Body of pancreas (tissue), 4 donors: ENCODE results near the gene PHGDH. TPM values are rescaled to one million over a fixed set of nuclear protein-coding genes. Genes with fewer than 3 reads are reported as not detected.

ENCODE experiments used
- ATAC-seq: fragments of 150-250 bp; one replicate; pipeline ENCODE4 v1.9.1; 2016
- DNase-seq, 4 donors: peaks; one replicate each; pipeline ENCODE4 v3.0.0-alpha.2; 2019
- H3K27ac ChIP-seq, 4 donors: fragments of 200-600 bp; sonication (generic); 1 replicate in 3 of 4; 2 replicates in 1 of 4; pipeline versions ENCODE4 v1.5.1 to v1.6.1; 2016 to 2019; ENCODE audit warnings: mild to moderate bottlenecking in 1 of 4, mixed read lengths in 1 of 4, moderate library complexity in 1 of 4
- H3K27me3 ChIP-seq, 2 donors: fragments of 200-600 bp; sonication (generic); one replicate each; pipeline ENCODE4 v1.6.0; 2016; ENCODE audit warnings: mild to moderate bottlenecking in 1 of 2
- H3K36me3 ChIP-seq, 2 donors: fragments of 200-600 bp; sonication (generic); replicated peaks in 1 of 2; 2 replicates each; pipeline ENCODE4 v1.5.1; 2016; ENCODE audit warnings: low read depth in 2 of 2; ENCODE audit not compliant: insufficient read depth in 1 of 2
- H3K4me1 ChIP-seq: fragments of 200-600 bp; sonication (generic); one replicate; pipeline ENCODE4 v1.6.0; 2016
- H3K4me3 ChIP-seq, 2 donors: fragments of 200-600 bp; sonication (generic); 1 replicate in 1 of 2; 2 replicates in 1 of 2; pipeline ENCODE4 v1.5.1; 2016 to 2019
- H3K9me3 ChIP-seq, 3 donors: fragments of 200-600 bp; sonication (generic); 1 replicate in 2 of 3; 2 replicates in 1 of 3; pipeline ENCODE4 v1.5.1; 2016
- POLR2A ChIP-seq, 3 donors: fragments of 450-650 bp; IDR thresholded peaks; one replicate each; pipeline ENCODE4 v1.6.1; 2016; ENCODE audit warnings: antibody characterized with exemption in 3 of 3, mild to moderate bottlenecking in 2 of 3
- WGBS, 2 donors: methylation state at CpG; one replicate each; pipeline ENCODE4 v1.1.5; 2017; 5-methylcytosine and 5-hydroxymethylcytosine counted together
- intact Hi-C: fragments of 100-400 bp; cut with DNase I; formaldehyde crosslinking; loops from one replicate; pipeline ENCODE4 v1.15.1; 2023
- total RNA-seq, 2 donors: library from RNA; depleted of rRNA; stranded (reverse); fragments of >200 nt; gene quantifications; one replicate each; pipeline ENCODE4 v1.1.0, GENCODE V29; 2016
- TF ChIP-seq, protein P1 (sequence below), 7 experiments: fragments of 450-650 bp in 4 of 7; fragments of 200-600 bp in 3 of 7; sonication (generic) in 3 of 7; IDR thresholded peaks; one replicate each; pipeline ENCODE4 v1.5.1; 2016 to 2019; ENCODE audit warnings: antibody characterized with exemption in 7 of 7

PHGDH gene
- total RNA-seq = 100 to 1,000 TPM in 1 of 2 donors, 10 to 100 TPM in 1; 75.5 to 101 TPM

GRCh38 chr1:119711804-119712341, at the start of gene PHGDH:
Gene PHGDH, plus strand, starts transcription at chr1:119711934. Its CDS starts 89 bp downstream, at chr1:119712023.
- WGBS, 2 donors = 0% methylated on average over 26 to 27 of the region's 27 CpGs

DNA sequence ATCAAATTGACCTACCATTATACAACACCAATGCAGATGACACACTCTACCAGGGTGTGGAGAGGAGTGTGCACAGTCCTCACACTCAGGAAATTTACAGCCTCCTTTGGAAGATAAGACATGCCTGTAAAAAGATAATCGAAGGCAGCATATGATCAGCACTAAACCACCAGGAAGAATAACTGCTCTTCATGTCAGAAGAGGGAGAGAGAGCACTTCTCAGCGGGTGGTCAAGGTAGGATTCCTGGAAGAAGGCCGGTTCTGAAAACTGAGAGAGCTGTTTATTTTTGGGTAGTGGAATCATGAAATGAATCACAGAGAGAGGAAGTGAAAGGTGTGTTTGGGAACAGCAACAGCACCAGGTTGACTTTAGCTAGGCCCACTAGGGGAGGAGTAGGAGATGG, 49.7 kb upstream of the PHGDH start:
- H3K36me3 ChIP-seq = no peaks in the 10 kb centered on the region
- H3K9me3 ChIP-seq = peaks cover 0 to 4% (median 0%) of the 10 kb centered on the region in 3 donors
- no peaks in the 10 kb centered on the region for H3K27me3 ChIP-seq
- H3K4me3 ChIP-seq = no peak overlapping the region
- DNase-seq (no peak), ATAC-seq (no peak)
- WGBS, 2 donors = 63 to 71% methylated on average over 3 of the region's 3 CpGs
- H3K27ac ChIP-seq = peak overlapping the region in 1 of 4 donors; percentile 75
- no peak for TF ChIP-seq POLR2A (IDR thresholded peaks at IDR 0.05)
- TF ChIP-seq, protein P1, sequence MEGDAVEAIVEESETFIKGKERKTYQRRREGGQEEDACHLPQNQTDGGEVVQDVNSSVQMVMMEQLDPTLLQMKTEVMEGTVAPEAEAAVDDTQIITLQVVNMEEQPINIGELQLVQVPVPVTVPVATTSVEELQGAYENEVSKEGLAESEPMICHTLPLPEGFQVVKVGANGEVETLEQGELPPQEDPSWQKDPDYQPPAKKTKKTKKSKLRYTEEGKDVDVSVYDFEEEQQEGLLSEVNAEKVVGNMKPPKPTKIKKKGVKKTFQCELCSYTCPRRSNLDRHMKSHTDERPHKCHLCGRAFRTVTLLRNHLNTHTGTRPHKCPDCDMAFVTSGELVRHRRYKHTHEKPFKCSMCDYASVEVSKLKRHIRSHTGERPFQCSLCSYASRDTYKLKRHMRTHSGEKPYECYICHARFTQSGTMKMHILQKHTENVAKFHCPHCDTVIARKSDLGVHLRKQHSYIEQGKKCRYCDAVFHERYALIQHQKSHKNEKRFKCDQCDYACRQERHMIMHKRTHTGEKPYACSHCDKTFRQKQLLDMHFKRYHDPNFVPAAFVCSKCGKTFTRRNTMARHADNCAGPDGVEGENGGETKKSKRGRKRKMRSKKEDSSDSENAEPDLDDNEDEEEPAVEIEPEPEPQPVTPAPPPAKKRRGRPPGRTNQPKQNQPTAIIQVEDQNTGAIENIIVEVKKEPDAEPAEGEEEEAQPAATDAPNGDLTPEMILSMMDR (IDR thresholded peaks at IDR 0.05) = no peak
- H3K4me1 ChIP-seq = peaks cover 23% of the 10 kb centered on the region
- intact Hi-C loops = no loop called here

More at GRCh38 chr1:119711804-119712341, at the start of gene PHGDH:
- TF ChIP-seq POLR2A (IDR thresholded peaks at IDR 0.05) = peak; percentile 70 to 93 (median 90)
- TF ChIP-seq, protein P1 (IDR thresholded peaks at IDR 0.05) = no peak
- Histone ChIP-seq H3K27ac (peak within 1 kb of the TSS; percentile 81 to 90 (median 85)), H3K4me3 (peak within 1 kb of the TSS; percentile 24 to 96), H3K4me1 (peaks cover 42% of the 10 kb centered on the region), H3K9me3 (no peaks in the 10 kb centered on the region), H3K27me3 (no peaks in the 10 kb centered on the region), H3K36me3 (no peaks in the 10 kb centered on the region)
- peak; percentile 78 to 88 (median 83) for DNase-seq
- ATAC-seq = peak; percentile 80
- intact Hi-C loops = no loop called here

DNA sequence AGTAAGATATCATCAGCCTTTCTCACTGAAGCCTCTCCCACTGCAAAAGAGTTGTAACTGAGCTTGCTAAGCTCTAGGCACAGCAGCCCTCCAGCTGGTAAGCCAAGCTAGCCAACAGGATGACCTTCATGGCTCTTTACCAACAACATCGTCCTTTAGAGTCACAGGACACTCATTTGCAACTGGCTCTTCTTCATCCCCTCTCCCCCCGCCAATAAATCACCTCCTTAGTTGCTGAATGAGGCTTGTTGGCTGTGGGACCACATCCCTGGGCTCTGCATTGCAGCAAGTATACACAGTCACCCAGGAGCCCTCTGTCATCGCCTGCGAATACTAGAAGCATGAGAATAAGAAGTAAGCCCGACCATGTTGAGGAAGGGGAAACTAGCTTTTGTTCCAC, 47.7 kb upstream of the PHGDH start:
- ATAC-seq (no peak), DNase-seq (no peak)
- no peak for TF ChIP-seq POLR2A (IDR thresholded peaks at IDR 0.05)
- TF ChIP-seq, protein P1 (IDR thresholded peaks at IDR 0.05) = no peak
- intact Hi-C loops = no loop called here
- no peaks in the 10 kb centered on the region for H3K27me3 ChIP-seq
- H3K4me1 ChIP-seq = peaks cover 23% of the 10 kb centered on the region
- WGBS, 2 donors = 68 to 77% methylated on average over 5 of the region's 5 CpGs
- peaks cover 0 to 4% (median 0%) of the 10 kb centered on the region in 3 donors for H3K9me3 ChIP-seq
- no peaks in the 10 kb centered on the region for H3K36me3 ChIP-seq
- no peak overlapping the region for H3K4me3 ChIP-seq
- no peak overlapping the region for H3K27ac ChIP-seq

DNA sequence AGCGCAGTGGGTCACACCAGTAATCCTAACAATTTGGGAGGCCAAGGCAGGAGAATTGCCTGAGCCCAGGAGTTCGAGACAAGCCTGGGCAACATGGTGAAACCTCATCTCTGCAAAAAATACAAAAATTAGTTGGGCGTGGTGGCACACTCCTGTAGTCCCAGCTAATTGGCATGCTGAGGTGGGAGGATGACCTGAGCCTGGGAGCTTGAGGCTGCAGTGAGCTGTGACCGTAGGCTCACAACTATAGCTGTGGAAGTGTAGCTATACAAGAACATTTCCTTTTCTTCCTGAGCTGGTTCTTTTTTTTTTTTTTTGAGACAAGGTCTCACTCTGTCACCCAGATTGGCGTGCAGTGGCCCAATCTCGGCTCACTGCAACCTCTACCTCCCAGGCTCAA, 44.6 kb upstream of the PHGDH start:
- Histone ChIP-seq H3K4me1 (no peaks in the 10 kb centered on the region), H3K36me3 (no peaks in the 10 kb centered on the region), H3K27me3 (no peaks in the 10 kb centered on the region), H3K27ac (no peak overlapping the region), H3K4me3 (no peak overlapping the region), H3K9me3 (no peaks in the 10 kb centered on the region)
- TF ChIP-seq, protein P1 (IDR thresholded peaks at IDR 0.05) = no peak
- no peak for TF ChIP-seq POLR2A (IDR thresholded peaks at IDR 0.05)
- ATAC-seq = no peak
- DNase-seq = no peak
- intact Hi-C loops = loop anchor here (5.0 kb wide), 1 partner anchor 45 kb away; no protein-coding TSS in a partner anchor
- 92 to 95% methylated on average over 6 of the region's 6 CpGs for WGBS, 2 donors

DNA sequence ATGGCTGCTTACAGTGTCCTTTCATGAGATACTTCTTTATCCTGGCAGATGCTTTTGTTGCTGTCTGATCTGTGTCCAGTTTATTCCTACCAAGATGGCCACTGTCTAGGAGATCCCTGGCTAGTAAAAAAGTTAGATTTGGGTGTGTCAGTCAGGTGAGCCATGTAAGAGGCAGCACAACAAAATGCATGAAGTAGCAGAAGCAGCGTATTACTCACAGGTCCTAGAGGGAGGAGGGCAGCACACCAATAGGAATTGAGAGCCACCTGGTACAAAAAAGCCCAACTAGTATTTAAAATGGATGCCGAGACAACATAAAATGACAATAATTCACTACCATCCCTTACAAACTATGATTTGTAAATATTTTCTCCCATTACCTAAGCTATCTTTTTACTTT, 40.8 kb upstream of the PHGDH start:
- Histone ChIP-seq H3K27ac (no peak overlapping the region), H3K4me1 (peaks cover 16% of the 10 kb centered on the region), H3K36me3 (no peaks in the 10 kb centered on the region), H3K4me3 (no peak overlapping the region), H3K27me3 (no peaks in the 10 kb centered on the region), H3K9me3 (no peaks in the 10 kb centered on the region)
- 95 to 99% methylated on average over 2 of the region's 2 CpGs for WGBS, 2 donors
- ATAC-seq (no peak), DNase-seq (no peak)
- intact Hi-C loops = no loop called here
- TF ChIP-seq, protein P1 (IDR thresholded peaks at IDR 0.05) = no peak
- TF ChIP-seq POLR2A (IDR thresholded peaks at IDR 0.05) = no peak
